C4-2B (cell line): ENCODE measurements around the gene EFCAB6.

Experiments used
- CTCF ChIP-seq: fragments of 450-650 bp; conservative IDR thresholded peaks from 2 replicates; pipeline ENCODE4 v1.5.1; 2017; ENCODE audit warnings: mild to moderate bottlenecking
- ZFX ChIP-seq: fragments of 450-650 bp; IDR thresholded peaks from 2 replicates; pipeline ENCODE4 v1.6.1; 2017

GRCh38 chr22:43620197-43620596, 191.9 kb downstream of the EFCAB6 start:
- TF ChIP-seq CTCF = no peak
- no peak for TF ChIP-seq ZFX
